H9 (cell line): ENCODE results near the gene URI1. TPM values are rescaled to one million over a fixed set of nuclear protein-coding genes. Genes with fewer than 3 reads are reported as not detected.

Experiments used
- DNase-seq: peaks from one replicate; pipeline ENCODE4 v3.0.0-alpha.2; 2017
- H2AFZ ChIP-seq: one replicate; pipeline ENCODE4 v1.6.1; 2013; ENCODE audit warnings: mild to moderate bottlenecking, low read length, control low read depth, moderate library complexity
- H2AK5ac ChIP-seq: 2 replicates; pipeline ENCODE4 v1.6.1; 2013; ENCODE audit warnings: low read length, control low read depth, mixed read lengths; ENCODE audit not compliant: insufficient read length
- H2BK120ac ChIP-seq: one replicate; pipeline ENCODE4 v1.6.1; 2013; ENCODE audit warnings: low read depth, mild to moderate bottlenecking, low read length, control low read depth, inconsistent platforms; ENCODE audit not compliant: poor library complexity, severe bottlenecking
- H2BK12ac ChIP-seq: 2 replicates; pipeline ENCODE4 v1.6.1; 2013; ENCODE audit warnings: low read length, control low read depth, mixed read lengths, low read depth; ENCODE audit not compliant: insufficient read length
- H2BK15ac ChIP-seq: 2 replicates; pipeline ENCODE4 v1.6.1; 2013; ENCODE audit warnings: low read depth, low read length, control low read depth
- H2BK20ac ChIP-seq: one replicate; pipeline ENCODE4 v1.6.1; 2013; ENCODE audit warnings: low read depth, mild to moderate bottlenecking, low read length, control low read depth, inconsistent platforms; ENCODE audit not compliant: poor library complexity, severe bottlenecking
- H2BK5ac ChIP-seq: 2 replicates; pipeline ENCODE4 v1.6.1; 2013; ENCODE audit warnings: low read length, control low read depth, mixed read lengths; ENCODE audit not compliant: insufficient read length
- H3K14ac ChIP-seq: 2 replicates; pipeline ENCODE4 v1.6.1; 2013; ENCODE audit warnings: low read length, control low read depth; ENCODE audit not compliant: insufficient read depth
- H3K18ac ChIP-seq: 2 replicates; pipeline ENCODE4 v1.6.1; 2013; ENCODE audit warnings: low read depth, mild to moderate bottlenecking, mixed read lengths, low read length, control low read depth; ENCODE audit not compliant: insufficient read length
- H3K23ac ChIP-seq: 2 replicates; pipeline ENCODE4 v1.6.1; 2013; ENCODE audit warnings: low read length, control low read depth, mixed read lengths, low read depth; ENCODE audit not compliant: insufficient read length
- H3K23me2 ChIP-seq: 2 replicates; pipeline ENCODE4 v1.6.1; 2013; ENCODE audit warnings: low read depth, mild to moderate bottlenecking, mixed read lengths, low read length, control low read depth; ENCODE audit not compliant: insufficient read length, poor library complexity, severe bottlenecking
- H3K27ac ChIP-seq: 2 replicates; pipeline ENCODE4 v1.5.1; 2013; ENCODE audit warnings: low read length, control low read depth, mixed read lengths, low read depth; ENCODE audit not compliant: insufficient read length
- H3K27me3 ChIP-seq: 2 replicates; pipeline ENCODE4 v1.6.1; 2013; ENCODE audit warnings: low read length, control low read depth, inconsistent platforms; ENCODE audit not compliant: insufficient read depth
- H3K4ac ChIP-seq: 2 replicates; pipeline ENCODE4 v1.6.1; 2013; ENCODE audit warnings: low read depth, mild to moderate bottlenecking, control low read depth, inconsistent platforms, low read length, moderate library complexity
- H3K4me1 ChIP-seq: 2 replicates; pipeline ENCODE4 v1.6.1; 2013; ENCODE audit warnings: low read length, control low read depth, inconsistent platforms; ENCODE audit not compliant: insufficient read depth
- H3K4me2 ChIP-seq: 2 replicates; pipeline ENCODE4 v1.6.1; 2013; ENCODE audit warnings: low read length, control low read depth, mixed read lengths; ENCODE audit not compliant: insufficient read length, insufficient read depth
- H3K56ac ChIP-seq: 2 replicates; pipeline ENCODE4 v1.6.1; 2013; ENCODE audit warnings: low read depth, mild to moderate bottlenecking, mixed read lengths, low read length, control low read depth; ENCODE audit not compliant: insufficient read length
- H3K79me1 ChIP-seq: 2 replicates; pipeline ENCODE4 v1.6.1; 2013; ENCODE audit warnings: low read depth, mild to moderate bottlenecking, moderate library complexity, low read length, control low read depth, inconsistent platforms; ENCODE audit not compliant: insufficient read depth, poor library complexity, severe bottlenecking
- H3K79me2 ChIP-seq: 2 replicates; pipeline ENCODE4 v1.6.1; 2013; ENCODE audit warnings: low read length, control low read depth, inconsistent platforms; ENCODE audit not compliant: insufficient read depth
- H3K9ac ChIP-seq: 2 replicates; pipeline ENCODE4 v1.6.1; 2013; ENCODE audit warnings: low read length, control low read depth, mixed read lengths; ENCODE audit not compliant: insufficient read length; ENCODE audit errors: extremely low read depth
- H3K9me3 ChIP-seq: one replicate; pipeline ENCODE4 v1.6.1; 2013; ENCODE audit warnings: low read depth, low read length, inconsistent platforms; ENCODE audit not compliant: control insufficient read depth
- H3T11ph ChIP-seq: one replicate; pipeline ENCODE4 v1.6.1; 2013; ENCODE audit warnings: mild to moderate bottlenecking, low read length, control low read depth, inconsistent platforms
- H4K20me1 ChIP-seq: one replicate; pipeline ENCODE4 v1.6.1; 2013; ENCODE audit not compliant: control insufficient read depth, insufficient read length, insufficient read depth
- H4K5ac ChIP-seq: 2 replicates; pipeline ENCODE4 v1.6.1; 2013; ENCODE audit warnings: low read depth, mild to moderate bottlenecking, mixed read lengths, low read length, control low read depth; ENCODE audit not compliant: insufficient read length
- H4K8ac ChIP-seq: replicated peaks from 2 replicates; pipeline ENCODE4 v1.6.1; 2013; ENCODE audit warnings: low read length, control low read depth, mixed read lengths, low read depth; ENCODE audit not compliant: insufficient read length
- H4K91ac ChIP-seq: 2 replicates; pipeline ENCODE4 v1.6.1; 2013; ENCODE audit warnings: low read depth, mild to moderate bottlenecking, moderate library complexity, mixed read lengths, low read length, control low read depth; ENCODE audit not compliant: insufficient read length
- H3K27ac Mint-ChIP-seq, 3 experiments: 2 replicates in 2 of 3; 3 replicates in 1 of 3; pipeline ENCODE4 v1.8.0; 2020 to 2021; ENCODE audit warnings: mixed read lengths in 3 of 3, mild to moderate bottlenecking in 1 of 3, moderate library complexity in 1 of 3
- H3K27me3 Mint-ChIP-seq: 2 replicates; pipeline ENCODE4 v1.8.0; 2021; ENCODE audit warnings: low read depth, mild to moderate bottlenecking, moderate library complexity, mixed read lengths
- H3K36me3 Mint-ChIP-seq, 3 experiments: 2 replicates in 2 of 3; 3 replicates in 1 of 3; pipeline ENCODE4 v1.8.0; 2020 to 2021; ENCODE audit warnings: low read depth in 3 of 3, mixed read lengths in 3 of 3; ENCODE audit not compliant: insufficient read depth in 1 of 3
- H3K4me1 Mint-ChIP-seq, 2 experiments: 2 replicates each; pipeline ENCODE4 v1.8.0; 2020; ENCODE audit warnings: mixed read lengths in 2 of 2
- H3K4me3 Mint-ChIP-seq, 2 experiments: 2 replicates in 1 of 2; 3 replicates in 1 of 2; pipeline ENCODE4 v1.8.0; 2020 to 2021; ENCODE audit warnings: mild to moderate bottlenecking in 2 of 2, mixed read lengths in 2 of 2, moderate library complexity in 1 of 2
- H3K9me3 Mint-ChIP-seq, 2 experiments: 2 replicates in 1 of 2; 3 replicates in 1 of 2; pipeline ENCODE4 v1.8.0; 2020; ENCODE audit warnings: mild to moderate bottlenecking in 2 of 2, mixed read lengths in 2 of 2, moderate library complexity in 1 of 2
- WGBS: extraction: QIAGEN DNeasy Blood & Tissue Kit; methylation state at CpG from one replicate; pipeline ENCODE4 v1.1.7; 2013; ENCODE audit warnings: missing lambda C conversion rate, low lambda C conversion rate, mixed read lengths; ENCODE audit not compliant: insufficient read length; ENCODE audit errors: extremely low coverage; 5-methylcytosine and 5-hydroxymethylcytosine counted together
- total RNA-seq: library from RNA; stranded (reverse); gene quantifications from 2 replicates; pipeline ENCODE4 v1.2.1, GENCODE V29; 2021
- TF ChIP-seq, protein P1 (sequence below): fragments of 200-600 bp; sonication (generic); conservative IDR thresholded peaks from 3 replicates; pipeline ENCODE4 v1.8.0; 2021; ENCODE audit warnings: antibody characterized with exemption, mild to moderate bottlenecking

URI1 gene
- total RNA-seq, 1 experiment from 2014 or later = 54.3 TPM

DNA sequence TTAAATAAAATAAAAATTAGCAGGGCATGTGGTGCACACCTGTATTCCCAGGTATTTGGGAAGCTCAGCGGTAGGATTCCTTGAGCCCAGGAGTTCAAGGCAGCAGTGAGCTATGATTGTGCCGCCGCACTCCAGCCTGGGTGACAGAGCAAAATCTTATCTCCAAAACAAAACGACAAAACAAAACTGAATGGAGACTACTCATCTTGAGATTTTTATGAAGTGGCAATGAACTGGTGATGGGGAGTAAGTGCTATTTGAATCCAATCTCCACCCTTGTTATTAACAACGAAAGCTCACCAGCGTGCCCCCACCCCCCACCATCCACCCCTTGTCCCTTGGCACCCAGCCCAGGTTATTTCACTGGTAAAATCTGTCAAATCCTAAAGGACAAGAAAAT lies 45.2 kb upstream of the URI1 start:
- Mint-ChIP-seq H3K27me3 (no peaks in the 10 kb centered on the region; the same call in 1 of the 2 replicates), H3K4me3 (no peak overlapping the region), H3K4me1 (no peaks in the 10 kb centered on the region), H3K27ac (no peak overlapping the region), H3K9me3 (no peaks in the 10 kb centered on the region), H3K36me3 (no peaks in the 10 kb centered on the region)
- Histone ChIP-seq H2AFZ (no peak overlapping the region), H3K56ac (no peak overlapping the region), H3K4me1 (no peaks in the 10 kb centered on the region), H4K91ac (no peak overlapping the region), H2AK5ac (no peak overlapping the region), H2BK15ac (no peak overlapping the region), H2BK120ac (no peak overlapping the region), H3K79me2 (no peaks in the 10 kb centered on the region), H3K27ac (no peak overlapping the region), H3K79me1 (no peaks in the 10 kb centered on the region), H3K18ac (no peak overlapping the region), H3K23me2 (no peaks in the 10 kb centered on the region), H3K9me3 (no peaks in the 10 kb centered on the region), H4K5ac (no peak overlapping the region), H3K4ac (no peak overlapping the region), H3K27me3 (no peaks in the 10 kb centered on the region), H2BK12ac (no peak overlapping the region), H3K14ac (no peak overlapping the region), H2BK5ac (no peak overlapping the region), H2BK20ac (no peak overlapping the region), H4K20me1 (no peaks in the 10 kb centered on the region), H3K23ac (no peak overlapping the region), H3T11ph (no peak overlapping the region), H4K8ac (no peak overlapping the region), H3K9ac (no peak overlapping the region), H3K4me2 (no peak overlapping the region)
- WGBS = no CpG with 5 or more reads among the region's 6 CpGs
- DNase-seq = no peak
- TF ChIP-seq, protein P1, sequence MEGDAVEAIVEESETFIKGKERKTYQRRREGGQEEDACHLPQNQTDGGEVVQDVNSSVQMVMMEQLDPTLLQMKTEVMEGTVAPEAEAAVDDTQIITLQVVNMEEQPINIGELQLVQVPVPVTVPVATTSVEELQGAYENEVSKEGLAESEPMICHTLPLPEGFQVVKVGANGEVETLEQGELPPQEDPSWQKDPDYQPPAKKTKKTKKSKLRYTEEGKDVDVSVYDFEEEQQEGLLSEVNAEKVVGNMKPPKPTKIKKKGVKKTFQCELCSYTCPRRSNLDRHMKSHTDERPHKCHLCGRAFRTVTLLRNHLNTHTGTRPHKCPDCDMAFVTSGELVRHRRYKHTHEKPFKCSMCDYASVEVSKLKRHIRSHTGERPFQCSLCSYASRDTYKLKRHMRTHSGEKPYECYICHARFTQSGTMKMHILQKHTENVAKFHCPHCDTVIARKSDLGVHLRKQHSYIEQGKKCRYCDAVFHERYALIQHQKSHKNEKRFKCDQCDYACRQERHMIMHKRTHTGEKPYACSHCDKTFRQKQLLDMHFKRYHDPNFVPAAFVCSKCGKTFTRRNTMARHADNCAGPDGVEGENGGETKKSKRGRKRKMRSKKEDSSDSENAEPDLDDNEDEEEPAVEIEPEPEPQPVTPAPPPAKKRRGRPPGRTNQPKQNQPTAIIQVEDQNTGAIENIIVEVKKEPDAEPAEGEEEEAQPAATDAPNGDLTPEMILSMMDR = no peak
